GF-D8 (cell line): ENCODE results near the gene UPF3A.
"Not testable (repeated sequence)": the region's sequence is repeated elsewhere in the genome, so short reads cannot be mapped to it uniquely, and the experiment has no call there.

Experiments used
- DNase-seq: peaks from one replicate; lab custom pipeline; 2025; lab: John Stamatoyannopoulos, UW

UPF3A gene, protein sequence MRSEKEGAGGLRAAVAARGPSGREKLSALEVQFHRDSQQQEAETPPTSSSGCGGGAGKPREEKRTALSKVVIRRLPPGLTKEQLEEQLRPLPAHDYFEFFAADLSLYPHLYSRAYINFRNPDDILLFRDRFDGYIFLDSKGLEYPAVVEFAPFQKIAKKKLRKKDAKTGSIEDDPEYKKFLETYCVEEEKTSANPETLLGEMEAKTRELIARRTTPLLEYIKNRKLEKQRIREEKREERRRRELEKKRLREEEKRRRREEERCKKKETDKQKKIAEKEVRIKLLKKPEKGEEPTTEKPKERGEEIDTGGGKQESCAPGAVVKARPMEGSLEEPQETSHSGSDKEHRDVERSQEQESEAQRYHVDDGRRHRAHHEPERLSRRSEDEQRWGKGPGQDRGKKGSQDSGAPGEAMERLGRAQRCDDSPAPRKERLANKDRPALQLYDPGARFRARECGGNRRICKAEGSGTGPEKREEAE

DNA sequence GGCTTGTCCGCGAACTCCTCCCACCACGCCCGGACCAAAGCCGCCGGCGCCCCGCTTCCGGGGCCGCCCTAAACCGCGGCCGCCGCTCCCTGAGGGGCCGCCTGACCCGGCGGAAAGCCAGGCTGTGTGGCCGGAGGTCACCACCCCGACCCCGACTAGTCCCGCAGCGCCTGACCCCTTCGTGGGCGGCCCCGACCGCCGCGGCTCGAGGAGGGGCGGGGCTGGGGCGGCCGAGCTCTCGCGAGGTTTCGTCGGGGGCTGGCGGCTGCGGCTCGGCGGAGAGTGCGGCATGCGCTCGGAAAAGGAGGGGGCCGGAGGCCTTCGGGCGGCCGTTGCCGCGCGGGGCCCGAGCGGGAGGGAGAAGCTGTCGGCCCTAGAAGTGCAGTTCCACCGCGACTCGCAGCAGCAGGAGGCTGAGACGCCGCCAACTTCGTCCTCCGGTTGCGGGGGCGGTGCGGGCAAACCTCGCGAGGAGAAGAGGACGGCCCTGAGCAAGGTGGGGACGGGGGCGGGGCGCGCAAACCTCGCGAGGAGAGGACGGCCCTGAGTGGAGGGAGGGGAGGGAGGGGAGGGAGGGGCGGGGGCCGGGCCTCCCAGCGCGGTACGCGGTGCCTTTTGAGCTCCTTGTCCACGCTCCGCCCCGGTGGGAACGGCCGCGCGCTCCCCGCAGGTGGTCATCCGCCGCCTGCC, at the start of gene UPF3A:
Gene UPF3A, plus strand, starts transcription at position 251 of the 690 bp plus-strand sequence. Its CDS starts 39 bp downstream, at position 290.
- peak; percentile 85 for DNase-seq

DNA sequence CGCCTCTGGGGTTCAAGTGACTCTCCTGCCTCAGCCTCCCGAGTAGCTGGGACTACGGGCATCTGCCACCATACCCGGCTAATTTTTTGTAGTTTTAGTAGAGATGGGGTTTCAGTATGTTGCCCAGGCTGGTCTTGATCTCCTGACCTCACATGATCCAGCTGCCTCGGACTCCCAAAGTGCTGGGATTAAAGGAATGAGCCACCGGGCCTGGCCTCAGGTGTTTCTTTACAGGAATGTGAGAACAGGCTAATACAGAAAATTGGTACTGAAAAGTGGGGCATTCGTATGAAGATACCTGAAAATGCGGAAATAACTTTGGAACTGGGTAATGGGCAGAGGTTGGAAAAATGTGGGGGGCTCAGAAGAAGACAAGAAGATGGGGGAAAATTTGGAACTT, 49.5 kb upstream of the UPF3A start:
- no peak for DNase-seq

DNA sequence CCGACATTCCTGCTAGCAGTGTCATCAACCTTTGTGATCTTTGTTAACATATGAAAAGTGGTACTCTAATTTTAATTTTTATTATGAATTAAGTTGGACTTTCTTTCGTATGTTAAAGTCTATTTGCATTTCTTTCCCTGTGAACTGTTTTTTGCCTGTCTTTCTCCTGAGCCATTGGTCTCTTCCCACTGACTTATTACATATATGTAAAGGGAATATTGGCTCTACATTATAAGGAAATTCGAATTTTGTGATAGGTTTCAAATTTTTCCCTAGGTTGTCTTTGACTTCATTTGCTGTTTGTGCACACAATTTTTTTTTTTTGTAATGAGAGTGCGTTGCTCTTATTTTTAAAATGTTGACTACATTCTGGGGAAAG, 47.1 kb upstream of the UPF3A start:
- no peak for DNase-seq

DNA sequence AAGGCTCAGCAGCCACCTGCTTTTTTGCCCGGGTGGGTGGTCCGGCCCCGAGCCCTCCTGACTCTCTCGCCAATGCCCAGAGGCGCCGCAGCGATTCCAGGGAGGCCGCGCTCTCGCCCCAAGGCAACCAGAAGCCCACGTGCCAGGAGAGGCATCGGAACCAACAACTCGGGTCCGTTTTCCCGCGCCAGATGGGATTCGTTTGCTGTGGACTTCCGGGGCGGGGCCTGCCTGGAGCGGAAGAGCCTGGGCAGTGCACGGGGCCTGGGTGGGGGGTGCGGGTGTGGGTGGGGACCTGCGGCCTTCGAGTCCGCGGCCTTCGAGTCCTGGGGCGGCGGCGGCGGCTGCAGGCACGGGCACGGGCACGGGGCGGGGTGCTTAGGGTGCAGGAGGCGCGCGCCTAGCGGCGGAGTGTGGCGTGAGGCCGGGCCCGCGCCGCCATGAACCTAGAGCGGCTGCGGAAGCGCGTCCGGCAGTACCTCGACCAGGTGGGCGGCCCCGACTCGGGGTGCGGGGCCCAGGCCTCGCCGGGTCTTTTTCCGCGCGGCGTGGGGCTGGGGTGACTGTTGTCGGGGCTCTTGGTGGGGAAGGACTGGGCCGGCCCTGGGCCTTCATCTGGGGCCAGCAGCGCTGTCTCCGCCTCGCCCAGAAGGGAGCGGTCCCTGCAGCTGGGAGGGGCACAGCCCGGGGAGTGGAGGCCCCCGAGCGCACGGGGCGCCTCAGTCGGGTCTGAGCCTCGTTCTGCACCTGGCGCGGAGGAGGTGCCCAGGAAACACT, 46.6 kb upstream of the UPF3A start, which contains the start of gene CDC16:
Gene CDC16, plus strand, starts transcription at position 253 of the 777 bp plus-strand sequence. Its CDS starts 188 bp downstream, at position 441.
- DNase-seq: peak; percentile 82

DNA sequence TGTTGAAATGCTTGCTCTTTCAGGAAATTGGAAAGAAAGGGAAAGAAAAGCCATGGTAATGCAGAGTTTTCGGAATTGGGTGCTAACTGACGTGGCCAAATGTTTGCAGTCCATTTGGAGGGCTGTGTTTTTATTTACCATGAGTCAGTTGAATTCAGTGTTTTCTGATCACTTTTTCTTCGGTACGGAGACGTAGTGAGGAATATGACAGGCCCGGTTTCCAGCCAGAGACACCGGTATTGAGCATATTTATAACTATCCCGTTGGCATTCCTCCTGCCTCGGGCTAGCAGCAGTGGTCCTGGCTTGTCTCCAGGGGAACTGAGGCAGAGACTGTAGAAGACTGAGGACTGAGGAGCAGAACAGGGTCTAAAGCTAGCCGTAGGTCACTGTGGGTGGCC, 45.7 kb upstream of the UPF3A start:
- DNase-seq: no peak

DNA sequence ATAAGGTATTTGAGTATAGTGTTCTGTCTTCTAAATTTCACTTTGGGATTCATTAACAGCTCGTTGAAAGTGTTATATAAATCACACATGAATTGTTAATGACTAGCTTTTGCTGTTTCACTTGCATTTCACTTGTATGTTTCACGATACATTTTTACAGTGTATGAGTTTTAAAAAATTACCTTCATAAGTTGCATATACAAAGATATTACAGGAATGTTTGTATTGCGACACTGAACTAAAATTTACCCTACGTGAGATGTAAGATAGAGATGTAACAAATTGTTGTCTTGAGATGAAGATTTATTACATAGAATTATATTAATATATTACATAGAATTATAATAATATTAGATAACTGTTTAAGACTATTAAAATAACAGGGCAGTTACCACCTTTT, 45.2 kb upstream of the UPF3A start:
- DNase-seq: no peak

DNA sequence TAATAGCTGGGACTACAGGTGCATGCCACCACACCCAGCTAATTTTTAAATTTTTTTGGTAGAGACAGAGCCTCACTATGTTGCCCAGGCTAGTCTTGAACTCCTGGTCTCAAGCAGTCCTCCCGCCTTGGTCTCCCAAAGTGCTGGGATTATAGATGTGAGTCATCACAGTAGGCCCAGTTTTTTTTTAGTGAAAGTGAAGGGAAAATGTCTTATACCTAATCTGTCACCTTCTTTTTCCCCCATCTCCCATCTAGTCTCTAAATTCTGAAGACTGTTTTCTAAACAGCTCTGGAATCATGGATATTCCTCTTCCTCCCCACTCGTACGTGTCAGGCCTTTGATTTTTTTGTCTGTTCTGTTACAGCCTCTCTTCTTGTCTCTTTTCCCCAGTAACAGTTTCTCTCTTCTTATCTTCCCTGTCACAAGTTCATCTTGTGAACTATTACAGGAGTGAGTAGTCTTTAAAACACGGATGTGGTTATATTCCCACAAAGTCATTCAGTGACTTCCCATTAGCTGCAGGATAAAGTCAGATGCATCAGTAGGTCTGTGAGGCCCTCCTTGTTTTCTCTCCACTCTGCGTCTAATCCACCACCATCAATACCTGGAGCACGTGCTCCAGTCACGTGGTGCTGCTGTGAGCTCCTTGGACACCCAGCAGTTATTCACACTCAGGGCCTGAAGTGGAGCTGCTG, 43.8 kb upstream of the UPF3A start:
- DNase-seq: no peak

DNA sequence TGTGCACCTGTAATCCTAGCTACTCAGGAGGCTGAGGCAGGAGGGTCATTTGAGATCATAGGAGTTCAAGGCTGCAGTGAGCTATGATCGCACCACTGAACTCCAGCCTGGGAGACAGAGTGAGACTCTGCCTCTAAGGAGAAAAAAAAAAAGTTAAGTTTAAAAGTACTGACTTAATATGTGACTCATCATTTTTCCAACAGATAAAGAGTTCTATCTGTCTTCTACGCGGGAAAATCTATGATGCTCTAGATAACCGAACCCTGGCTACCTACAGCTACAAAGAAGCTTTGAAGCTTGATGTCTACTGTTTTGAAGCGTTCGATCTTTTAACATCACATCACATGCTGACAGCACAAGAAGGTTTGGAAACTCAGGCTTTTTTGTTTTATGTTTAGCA, 39.5 kb upstream of the UPF3A start:
- no peak for DNase-seq

DNA sequence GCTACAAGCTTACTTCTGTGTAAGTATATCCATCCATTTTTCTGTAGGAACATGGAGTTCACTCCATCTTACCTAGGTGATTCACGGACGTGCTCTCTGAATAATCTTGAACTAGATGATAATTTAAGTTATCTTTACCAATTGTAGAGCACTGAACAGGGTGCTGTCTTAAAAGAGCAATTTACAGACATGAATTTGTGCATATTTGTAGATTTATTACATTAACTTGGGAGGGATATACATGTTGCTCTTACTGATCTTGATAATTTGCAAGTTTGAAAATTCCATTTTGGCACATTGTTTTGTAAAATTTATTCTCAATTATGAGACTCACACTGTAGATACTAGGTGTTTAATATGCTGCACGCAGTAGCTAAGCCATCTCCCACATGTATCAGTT, 37.4 kb upstream of the UPF3A start:
- no peak for DNase-seq

DNA sequence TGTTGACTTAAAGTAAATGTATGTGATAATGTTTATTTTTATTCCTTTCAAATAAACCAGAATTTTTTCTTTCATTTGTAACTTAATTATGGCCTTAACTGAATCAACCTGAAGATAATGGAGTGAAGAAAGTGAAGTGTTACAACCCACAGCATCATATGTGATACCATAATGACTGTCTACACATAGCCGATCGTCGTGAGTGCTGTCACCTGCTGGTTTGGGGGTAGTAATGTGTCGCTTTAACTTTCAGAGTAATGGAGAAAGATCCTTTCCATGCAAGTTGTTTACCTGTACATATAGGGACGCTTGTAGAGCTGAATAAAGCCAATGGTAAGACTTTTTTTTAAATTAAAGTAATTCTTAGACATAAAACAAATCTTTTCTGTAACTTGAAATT, 36.8 kb upstream of the UPF3A start:
- no peak for DNase-seq

DNA sequence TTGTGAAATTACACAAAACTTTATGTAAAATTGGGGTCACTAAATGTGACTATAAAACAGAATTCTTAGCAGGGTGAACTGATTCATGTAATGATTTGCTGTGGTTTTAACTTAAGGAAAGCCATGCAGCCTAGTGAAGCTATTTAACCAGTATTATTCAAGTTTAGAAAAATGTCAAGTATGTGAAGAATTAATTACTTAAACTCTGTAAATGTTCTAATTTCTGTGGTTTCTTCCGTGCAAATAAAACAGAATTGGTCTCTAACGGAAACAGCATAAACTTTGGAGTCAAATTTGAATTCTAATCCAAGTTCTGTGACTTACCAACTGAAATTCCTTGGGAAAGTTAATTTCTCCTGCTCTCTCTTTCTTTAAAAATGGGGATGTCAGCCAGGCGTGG, 33.4 kb upstream of the UPF3A start:
- no peak for DNase-seq

DNA sequence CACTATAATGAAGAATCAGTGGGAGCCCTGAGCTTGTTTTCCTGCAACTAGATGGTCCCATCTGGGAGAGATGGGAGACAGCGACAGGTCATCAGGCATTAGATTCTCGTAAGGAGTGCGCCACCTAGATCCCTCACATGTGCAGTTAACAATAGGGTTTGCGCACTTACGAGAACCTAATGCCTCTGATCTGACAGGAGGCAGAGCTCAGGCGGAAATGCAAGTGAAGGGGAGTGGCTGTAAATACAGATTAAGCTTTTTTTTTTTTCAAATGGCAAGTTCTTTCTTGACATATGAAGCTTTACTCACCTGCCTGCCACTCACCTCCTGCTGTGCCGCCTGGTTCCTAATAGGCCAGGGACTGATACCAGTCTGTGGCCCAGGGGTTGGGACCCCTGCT, 32.3 kb upstream of the UPF3A start:
- DNase-seq: no peak

DNA sequence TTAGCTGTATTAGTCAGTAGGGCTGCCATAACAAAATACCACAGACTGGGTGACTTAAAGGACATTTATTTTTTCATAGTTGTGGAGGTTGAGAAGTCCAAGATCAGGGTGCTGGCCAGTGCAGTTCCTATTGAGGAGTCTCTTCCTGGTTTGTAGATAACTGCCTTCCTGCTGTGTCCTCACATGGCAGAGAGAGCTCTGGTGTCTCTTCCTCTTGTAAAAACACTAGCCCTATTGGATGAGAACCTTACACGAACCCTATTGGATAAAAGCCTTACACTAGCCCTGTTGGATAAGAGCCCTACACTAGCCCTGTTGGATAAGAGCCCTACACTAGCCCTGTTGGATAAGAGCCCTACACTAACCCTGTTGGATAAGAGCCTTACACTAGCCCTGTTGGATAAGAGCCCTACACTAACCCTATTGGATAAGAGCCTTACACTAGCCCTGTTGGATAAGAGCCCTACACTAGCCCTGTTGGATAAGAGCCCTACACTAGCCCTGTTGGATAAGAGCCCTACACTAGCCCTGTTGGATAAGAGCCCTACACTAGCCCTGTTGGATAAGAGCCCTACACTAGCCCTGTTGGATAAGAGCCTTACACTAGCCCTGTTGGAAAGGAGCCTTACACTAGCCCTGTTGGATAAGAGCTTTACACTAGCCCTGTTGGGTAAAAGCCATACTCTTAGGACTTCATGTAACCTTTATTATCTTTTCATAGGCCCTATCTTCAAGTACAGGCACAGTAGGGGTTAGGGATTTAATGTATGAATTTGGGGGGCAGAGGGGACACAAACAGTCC, 29.6 kb upstream of the UPF3A start:
- not testable (repeated sequence) for DNase-seq

DNA sequence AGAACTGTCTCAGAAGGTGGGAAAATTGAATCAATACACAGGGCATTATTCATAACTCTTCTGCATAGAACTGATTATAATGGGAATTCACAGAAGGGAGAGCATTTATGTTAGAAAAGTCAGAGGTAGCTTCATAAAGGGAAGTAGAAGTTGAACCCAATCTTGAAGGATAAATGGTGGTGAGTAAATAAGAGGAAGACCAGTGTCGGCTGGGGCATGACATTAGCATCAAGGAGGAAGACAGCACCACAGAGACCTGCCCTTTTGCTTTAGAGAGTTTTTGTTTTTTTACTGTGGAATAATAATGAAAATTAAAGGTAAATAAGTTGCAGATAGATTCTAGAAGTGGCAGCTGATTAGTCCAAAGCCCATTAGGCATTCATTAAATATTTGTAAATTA, 24.9 kb upstream of the UPF3A start:
- no peak for DNase-seq

DNA sequence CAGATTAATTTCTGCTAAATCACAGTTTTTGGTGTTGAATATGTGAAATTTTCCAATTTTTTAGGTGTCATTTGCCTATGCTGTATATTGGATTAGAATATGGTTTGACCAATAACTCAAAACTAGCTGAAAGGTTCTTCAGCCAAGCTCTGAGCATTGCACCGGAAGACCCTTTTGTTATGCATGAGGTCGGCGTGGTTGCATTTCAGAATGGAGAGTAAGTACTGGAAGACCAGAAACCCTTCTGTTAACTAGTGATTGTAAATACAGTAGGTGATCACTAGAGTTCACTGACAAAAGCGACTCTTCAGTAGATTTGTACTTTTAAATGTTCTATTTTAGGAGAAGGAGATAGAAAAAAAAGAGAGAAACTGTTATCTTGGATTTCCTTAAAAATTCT, 24.4 kb upstream of the UPF3A start:
- no peak for DNase-seq

DNA sequence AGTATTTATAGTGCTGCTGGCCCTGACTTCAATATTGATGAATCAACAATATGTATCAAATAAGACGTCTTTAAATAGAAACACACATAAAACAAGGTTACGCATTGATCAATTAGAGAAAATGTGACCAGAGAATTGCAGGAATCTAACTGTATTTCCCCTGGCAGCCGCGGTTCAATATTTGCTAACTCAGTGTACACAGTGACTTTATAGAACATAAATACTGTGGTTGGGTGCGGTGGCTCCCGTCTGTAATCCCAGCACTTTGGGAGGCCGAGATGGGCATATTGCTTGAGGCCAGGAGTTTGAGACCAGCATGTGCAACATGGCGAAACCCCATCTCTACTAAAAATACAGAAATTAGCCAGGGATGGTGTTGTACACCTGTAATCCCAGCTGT, 22.8 kb upstream of the UPF3A start:
- no peak for DNase-seq

DNA sequence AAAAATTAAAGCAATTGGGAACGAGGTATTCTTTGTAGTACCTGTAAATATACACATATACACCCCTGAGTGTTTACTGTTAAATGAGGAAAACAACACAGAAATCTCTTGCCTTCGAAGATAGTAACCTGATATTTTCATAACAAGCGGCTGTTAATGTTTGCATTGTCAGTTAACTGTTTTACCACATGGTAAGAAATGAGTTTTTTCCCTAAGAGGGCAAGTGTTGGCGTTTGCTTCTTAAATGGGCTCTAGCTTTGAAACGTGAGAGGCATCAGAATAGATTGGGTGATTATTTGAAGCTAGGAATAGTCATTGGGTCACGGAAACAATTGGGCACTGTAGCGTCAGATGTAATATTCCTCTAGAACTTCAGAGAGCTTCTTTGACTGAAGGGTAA, 22.0 kb upstream of the UPF3A start:
- no peak for DNase-seq

DNA sequence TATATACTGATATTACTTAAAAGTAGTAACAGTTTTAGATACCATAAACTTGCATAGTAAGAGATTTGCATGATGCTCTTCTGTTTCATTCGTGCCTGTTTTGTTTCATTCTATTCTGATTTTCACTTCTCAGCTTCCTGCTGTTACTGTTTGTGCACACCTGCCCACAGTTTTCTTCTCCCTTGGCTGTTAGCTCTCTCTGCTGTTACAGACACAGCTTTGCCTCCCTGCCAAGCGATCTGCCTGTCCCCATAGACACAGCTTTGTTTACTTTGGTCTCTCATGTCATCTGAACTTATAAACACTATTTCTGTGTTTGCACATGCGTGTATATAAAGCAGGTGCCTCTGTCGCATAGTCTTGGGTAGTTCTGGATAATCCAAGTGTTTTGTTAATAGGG, 21.4 kb upstream of the UPF3A start:
- no peak for DNase-seq

DNA sequence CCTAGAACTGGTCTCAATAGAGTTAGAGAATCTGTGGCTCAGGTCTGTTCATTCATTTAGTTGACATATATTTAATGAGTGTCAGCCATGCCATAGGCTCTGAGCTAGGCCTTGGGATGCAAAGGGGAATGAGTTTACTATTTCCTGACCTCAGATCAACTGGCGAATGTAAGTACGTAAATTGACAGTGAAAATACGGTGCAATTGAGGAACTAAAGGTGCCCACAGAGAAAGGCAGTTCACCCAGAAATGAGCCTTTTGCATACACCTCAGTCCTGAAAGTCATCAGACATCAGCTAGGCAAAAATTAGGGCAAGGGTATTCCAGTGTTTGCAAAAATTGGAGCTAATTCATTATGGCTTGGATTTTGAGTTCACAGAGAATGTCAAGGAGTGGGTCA, 20.6 kb upstream of the UPF3A start:
- no peak for DNase-seq

DNA sequence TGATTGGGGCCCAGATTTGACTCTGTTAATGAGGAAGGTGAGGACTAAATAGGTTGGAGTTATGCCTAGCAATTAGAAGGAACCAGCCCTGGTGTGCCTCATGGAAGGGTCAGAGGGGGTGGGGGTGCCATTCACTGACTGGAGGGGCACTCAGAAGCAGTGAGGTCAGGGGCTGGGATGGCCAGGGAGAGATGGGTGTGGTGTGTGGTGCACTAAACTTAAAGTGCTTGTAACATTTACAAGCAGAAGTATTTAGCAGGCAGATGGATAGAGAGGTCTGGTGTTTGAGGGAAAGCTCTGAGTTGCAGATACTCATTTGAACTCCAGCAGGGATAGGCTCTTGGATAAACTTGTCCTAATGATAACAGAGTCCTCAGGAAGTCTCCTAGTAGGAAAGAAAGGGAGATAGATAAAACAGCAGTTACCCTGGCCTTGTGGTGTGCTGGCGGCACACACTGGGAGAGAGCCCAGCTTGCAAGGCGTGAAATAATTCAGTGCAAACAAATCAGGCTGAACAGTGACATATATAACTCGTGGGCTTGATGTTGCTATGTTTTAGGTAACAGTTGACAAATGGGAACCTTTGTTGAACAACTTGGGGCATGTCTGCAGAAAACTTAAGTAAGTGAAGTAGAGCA, 20.0 kb upstream of the UPF3A start:
- DNase-seq: no peak

DNA sequence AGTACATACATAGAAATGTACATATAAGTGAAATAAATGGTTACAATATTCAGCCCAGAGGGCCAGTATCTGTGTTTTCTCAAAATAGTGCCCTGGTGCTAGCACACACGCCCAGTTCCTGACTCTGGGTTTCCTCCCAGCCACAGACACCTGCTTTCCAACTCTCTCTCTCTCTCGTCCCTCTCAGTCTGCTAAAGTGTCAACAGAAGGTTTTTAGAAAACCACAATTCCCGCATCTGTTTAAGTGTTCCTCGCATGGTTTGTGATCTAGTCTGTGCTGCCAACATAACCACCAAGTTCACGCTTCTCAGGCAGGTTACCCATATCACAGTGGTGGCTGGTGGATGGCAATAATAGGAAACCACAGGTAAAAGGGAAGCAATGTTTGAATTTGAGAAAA, 17.8 kb upstream of the UPF3A start:
- no peak for DNase-seq
